Measurements from ENCODE around the gene SNAP47.
A peak's percentile ranks its signal among the peaks of the same experiment; 100 is the strongest.
"Not testable (repeated sequence)": the region's sequence is repeated elsewhere in the genome, so short reads cannot be mapped to it uniquely, and the experiment has no call there.

Gene SNAP47

GRCh38 chr1:227734856-227735538 lies at the start of gene SNAP47, which contains the start of gene JMJD4:
SNAP47 (plus strand) TSS chr1:227735435; CDS start chr1:227747737, 12,302 bp downstream.
JMJD4 (minus strand) TSS chr1:227735302; CDS start chr1:227735273, 29 bp downstream.
- intact Hi-C loops (cut with DNase I), result loop anchor here (10.0 kb wide), 1 partner anchor 350 kb away; the partner anchor contains the start of gene ARF1

GRCh38 chr1:227685807-227686206 lies 49.4 kb upstream of the SNAP47 start:
- intact Hi-C loops (cut with DNase I), result no loop called here
- DNase-seq, result no peak

More at GRCh38 chr1:227734856-227735538, at the start of gene SNAP47, which contains the start of gene JMJD4:
- peak; percentile 71 to 96 (median 91) for DNase-seq

- DNase-seq, result no peak
- intact Hi-C loops (cut with DNase I), result no loop called here
These were observed 37.8 kb upstream of the SNAP47 start for GRCh38 chr1:227697321-227697864.

- intact Hi-C loops (cut with DNase I); DNase-seq: not testable (repeated sequence)
These were observed 33.6 kb upstream of the SNAP47 start for GRCh38 chr1:227701631-227702030.

GRCh38 chr1:227707846-227708245 lies 27.4 kb upstream of the SNAP47 start:
- no peak for DNase-seq
- intact Hi-C loops (cut with DNase I), result no loop called here

GRCh38 chr1:227709451-227709850 lies 25.8 kb upstream of the SNAP47 start:
- no peak for DNase-seq
- intact Hi-C loops (cut with DNase I), result no loop called here

GRCh38 chr1:227710474-227710873 lies 24.8 kb upstream of the SNAP47 start:
- intact Hi-C loops (cut with DNase I); DNase-seq: not testable (repeated sequence)

- intact Hi-C loops (cut with DNase I), result no loop called here
- no peak for DNase-seq
These were observed 22.6 kb upstream of the SNAP47 start for GRCh38 chr1:227712648-227713047.

- no peak for DNase-seq
- intact Hi-C loops (cut with DNase I), result no loop called here
These were observed 16.3 kb upstream of the SNAP47 start for GRCh38 chr1:227718932-227719331.

- no peak for DNase-seq
- intact Hi-C loops (cut with DNase I), result no loop called here
These were observed 11.8 kb upstream of the SNAP47 start for GRCh38 chr1:227723474-227723873.

- intact Hi-C loops (cut with DNase I), result no loop called here
- DNase-seq, result no peak
These were observed 10.2 kb upstream of the SNAP47 start for GRCh38 chr1:227725046-227725445.

GRCh38 chr1:227726318-227726717 lies 8.9 kb upstream of the SNAP47 start:
- intact Hi-C loops (cut with DNase I), result no loop called here

GRCh38 chr1:227726924-227727599 lies 8.2 kb upstream of the SNAP47 start:
- no peak for DNase-seq
- intact Hi-C loops (cut with DNase I), result no loop called here

More at GRCh38 chr1:227726318-227726717, 8.9 kb upstream of the SNAP47 start:
- no peak for DNase-seq

GRCh38 chr1:227728059-227728891 lies 7.0 kb upstream of the SNAP47 start:
- DNase-seq, result peak in 38 of 42 donors; percentile 42 to 86 (median 64)
- intact Hi-C loops (cut with DNase I), result no loop called here

- DNase-seq, result peak in 27 of 42 donors; percentile 34 to 74 (median 56)
- intact Hi-C loops (cut with DNase I), result no loop called here
These were observed 6.4 kb upstream of the SNAP47 start for GRCh38 chr1:227728892-227729143.

GRCh38 chr1:227729144-227729880 lies 5.9 kb upstream of the SNAP47 start:
- DNase-seq, result no peak
- intact Hi-C loops (cut with DNase I), result no loop called here

- peak; percentile 37 to 84 (median 67) for DNase-seq
- intact Hi-C loops (cut with DNase I), result loop anchor here (10.0 kb wide), 1 partner anchor 355 kb away; the partner anchor contains the start of gene ARF1
These were observed 5.2 kb upstream of the SNAP47 start for GRCh38 chr1:227729881-227730629.

GRCh38 chr1:227730630-227731151 lies 4.5 kb upstream of the SNAP47 start:
- intact Hi-C loops (cut with DNase I), result loop anchor here (10.0 kb wide), 1 partner anchor 354 kb away; the partner anchor contains the start of gene ARF1

More at GRCh38 chr1:227730630-227731151, 4.5 kb upstream of the SNAP47 start:
- DNase-seq, result no peak

All from head of caudate nucleus (tissue), 42 donors.